ENCODE measurements around the gene TMEM255B. TPM values are rescaled to one million over a fixed set of nuclear protein-coding genes. Genes with fewer than 3 reads are reported as not detected.
"Not testable (repeated sequence)": the region's sequence is repeated elsewhere in the genome, so short reads cannot be mapped to it uniquely, and the experiment has no call there.

TMEM255B gene
- total RNA-seq, 2 donors from 2014 or later, result 3.0 to 4.2 TPM

DNA sequence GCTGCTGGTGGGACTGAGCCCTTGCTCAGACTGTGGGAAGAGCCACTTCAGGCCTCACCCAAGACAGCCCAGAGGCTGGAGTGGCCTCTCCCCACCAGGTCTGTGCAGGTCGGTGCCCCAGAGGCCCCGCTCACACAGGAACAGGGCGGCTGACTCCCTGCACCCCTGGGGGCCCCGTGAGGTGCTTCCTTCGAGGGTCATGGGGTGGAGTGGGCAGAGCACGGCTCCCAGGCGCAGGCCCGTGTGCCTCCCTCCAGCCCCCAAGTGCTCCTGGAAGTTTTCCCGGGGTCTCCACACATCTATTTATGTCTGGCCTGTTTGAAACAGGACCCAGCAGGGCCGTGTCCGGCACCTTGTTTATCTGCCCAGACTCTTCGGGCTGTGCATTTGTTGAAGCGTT is 9.5 kb upstream of the TMEM255B start:
- H3K9ac ChIP-seq (ENCODE audit: low read depth in 2 of 2, low read length in 2 of 2), result no peak overlapping the region
- H3K36me3 ChIP-seq, result no peaks in the 10 kb centered on the region
- DNase-seq, result no peak
- no peak overlapping the region for H3K27ac ChIP-seq
- intact Hi-C loops (cut with DNase I), result no loop called here
- TF ChIP-seq, protein P1, sequence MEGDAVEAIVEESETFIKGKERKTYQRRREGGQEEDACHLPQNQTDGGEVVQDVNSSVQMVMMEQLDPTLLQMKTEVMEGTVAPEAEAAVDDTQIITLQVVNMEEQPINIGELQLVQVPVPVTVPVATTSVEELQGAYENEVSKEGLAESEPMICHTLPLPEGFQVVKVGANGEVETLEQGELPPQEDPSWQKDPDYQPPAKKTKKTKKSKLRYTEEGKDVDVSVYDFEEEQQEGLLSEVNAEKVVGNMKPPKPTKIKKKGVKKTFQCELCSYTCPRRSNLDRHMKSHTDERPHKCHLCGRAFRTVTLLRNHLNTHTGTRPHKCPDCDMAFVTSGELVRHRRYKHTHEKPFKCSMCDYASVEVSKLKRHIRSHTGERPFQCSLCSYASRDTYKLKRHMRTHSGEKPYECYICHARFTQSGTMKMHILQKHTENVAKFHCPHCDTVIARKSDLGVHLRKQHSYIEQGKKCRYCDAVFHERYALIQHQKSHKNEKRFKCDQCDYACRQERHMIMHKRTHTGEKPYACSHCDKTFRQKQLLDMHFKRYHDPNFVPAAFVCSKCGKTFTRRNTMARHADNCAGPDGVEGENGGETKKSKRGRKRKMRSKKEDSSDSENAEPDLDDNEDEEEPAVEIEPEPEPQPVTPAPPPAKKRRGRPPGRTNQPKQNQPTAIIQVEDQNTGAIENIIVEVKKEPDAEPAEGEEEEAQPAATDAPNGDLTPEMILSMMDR (IDR thresholded peaks at IDR 0.05), result no peak
- no peaks in the 10 kb centered on the region for H3K9me3 ChIP-seq
- no peak overlapping the region for H3K4me3 ChIP-seq
- H3K27me3 ChIP-seq, result no peaks in the 10 kb centered on the region
- H3K4me1 ChIP-seq, result no peaks in the 10 kb centered on the region

DNA sequence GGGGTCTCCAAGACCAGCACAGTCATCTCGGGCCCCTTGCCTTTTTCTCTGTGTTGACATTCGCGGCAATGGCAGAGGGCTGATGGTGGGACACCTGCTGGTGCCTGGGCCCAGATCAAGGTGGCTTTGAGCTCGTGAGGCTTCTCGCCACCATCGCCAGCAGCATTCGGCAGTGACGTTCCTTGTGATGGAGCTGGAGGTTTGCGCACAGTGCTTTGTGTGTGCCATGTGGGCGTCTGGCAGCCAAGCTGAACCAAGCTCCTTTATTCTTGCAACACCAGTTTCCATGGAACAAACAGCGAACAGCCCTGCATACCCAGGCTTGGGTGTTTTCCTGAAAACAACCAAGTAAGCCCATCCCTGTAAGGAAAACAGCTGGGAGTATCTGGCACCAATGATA is 9.1 kb upstream of the TMEM255B start:
- Histone ChIP-seq H3K9ac (ENCODE audit: low read depth in 2 of 2, low read length in 2 of 2) (no peak overlapping the region), H3K36me3 (no peaks in the 10 kb centered on the region), H3K4me1 (no peaks in the 10 kb centered on the region), H3K4me3 (no peak overlapping the region), H3K9me3 (no peaks in the 10 kb centered on the region), H3K27ac (no peak overlapping the region), H3K27me3 (no peaks in the 10 kb centered on the region)
- intact Hi-C loops (cut with DNase I), result no loop called here
- no peak for DNase-seq
- TF ChIP-seq, protein P1 (IDR thresholded peaks at IDR 0.05), result no peak

DNA sequence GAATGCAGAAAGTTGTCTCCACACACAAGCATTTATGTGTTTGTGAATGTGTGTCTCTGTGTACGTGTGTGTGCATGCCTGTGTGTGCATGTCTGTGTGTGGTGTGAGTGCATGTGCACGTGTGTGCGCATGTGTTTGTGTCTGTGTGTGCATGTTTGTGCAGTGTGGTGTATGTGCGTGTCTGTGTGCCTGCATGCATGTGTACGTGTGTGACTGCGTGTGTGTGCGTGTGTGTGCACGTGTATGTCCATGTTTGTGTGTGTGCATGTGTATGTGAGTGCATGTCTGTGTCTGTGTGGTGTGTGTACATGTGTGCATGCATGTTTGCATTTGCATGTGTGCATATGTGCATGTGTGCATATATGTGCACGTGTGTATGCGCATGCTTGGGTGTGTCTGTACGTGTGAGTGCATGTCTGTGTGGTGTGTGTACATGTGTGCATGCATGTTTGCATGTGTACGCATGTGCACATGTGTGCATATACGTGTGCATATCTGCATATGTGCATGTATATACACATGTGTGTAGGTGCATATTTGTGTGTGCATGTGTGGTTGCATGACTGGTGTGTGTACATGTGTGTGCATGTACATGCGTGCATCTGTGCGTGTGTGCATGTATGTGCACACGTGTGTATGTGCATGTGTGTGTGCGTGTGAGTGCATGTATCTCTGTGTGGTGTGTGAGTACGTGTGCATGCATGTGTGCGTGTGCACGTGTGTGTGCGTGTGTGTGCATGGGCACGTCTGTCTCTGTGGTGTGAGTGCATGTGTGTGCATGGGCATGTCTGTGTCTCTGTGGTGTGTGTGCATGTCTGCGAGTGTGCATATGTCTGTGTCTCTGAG is 8.2 kb upstream of the TMEM255B start:
- no peak overlapping the region for H3K27ac ChIP-seq
- TF ChIP-seq, protein P1 (IDR thresholded peaks at IDR 0.05), result no peak

DNA sequence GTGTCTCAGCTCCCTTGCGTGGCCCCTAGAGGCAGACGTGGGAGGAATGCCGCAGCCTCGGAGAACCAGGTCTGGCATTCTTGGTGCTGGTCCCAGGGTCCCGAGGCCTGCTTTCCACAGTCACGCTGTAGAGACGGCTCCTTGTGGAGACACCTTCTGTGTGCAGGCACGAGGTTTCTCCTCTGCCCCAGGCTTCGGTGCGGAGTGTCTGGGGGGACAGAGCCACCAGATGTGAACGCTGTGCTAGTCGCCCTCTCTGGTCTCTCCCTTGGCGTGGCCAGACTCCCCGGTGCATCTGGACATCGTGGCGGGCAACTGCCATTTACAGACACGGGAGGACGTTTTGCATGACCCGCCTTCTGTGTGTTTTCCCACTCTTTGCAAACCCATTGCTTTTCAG is 7.5 kb upstream of the TMEM255B start:
- no peak for DNase-seq
- intact Hi-C loops (cut with DNase I), result no loop called here

More for the DNA sequence above, 8.2 kb upstream of the TMEM255B start:
- Histone ChIP-seq H3K4me3 (no peak overlapping the region), H3K27me3 (no peaks in the 10 kb centered on the region), H3K9me3 (no peaks in the 10 kb centered on the region), H3K9ac (ENCODE audit: low read depth in 2 of 2, low read length in 2 of 2) (no peak overlapping the region), H3K4me1 (no peaks in the 10 kb centered on the region), H3K36me3 (no peaks in the 10 kb centered on the region)
- intact Hi-C loops (cut with DNase I), result no loop called here
- DNase-seq, result no peak

DNA sequence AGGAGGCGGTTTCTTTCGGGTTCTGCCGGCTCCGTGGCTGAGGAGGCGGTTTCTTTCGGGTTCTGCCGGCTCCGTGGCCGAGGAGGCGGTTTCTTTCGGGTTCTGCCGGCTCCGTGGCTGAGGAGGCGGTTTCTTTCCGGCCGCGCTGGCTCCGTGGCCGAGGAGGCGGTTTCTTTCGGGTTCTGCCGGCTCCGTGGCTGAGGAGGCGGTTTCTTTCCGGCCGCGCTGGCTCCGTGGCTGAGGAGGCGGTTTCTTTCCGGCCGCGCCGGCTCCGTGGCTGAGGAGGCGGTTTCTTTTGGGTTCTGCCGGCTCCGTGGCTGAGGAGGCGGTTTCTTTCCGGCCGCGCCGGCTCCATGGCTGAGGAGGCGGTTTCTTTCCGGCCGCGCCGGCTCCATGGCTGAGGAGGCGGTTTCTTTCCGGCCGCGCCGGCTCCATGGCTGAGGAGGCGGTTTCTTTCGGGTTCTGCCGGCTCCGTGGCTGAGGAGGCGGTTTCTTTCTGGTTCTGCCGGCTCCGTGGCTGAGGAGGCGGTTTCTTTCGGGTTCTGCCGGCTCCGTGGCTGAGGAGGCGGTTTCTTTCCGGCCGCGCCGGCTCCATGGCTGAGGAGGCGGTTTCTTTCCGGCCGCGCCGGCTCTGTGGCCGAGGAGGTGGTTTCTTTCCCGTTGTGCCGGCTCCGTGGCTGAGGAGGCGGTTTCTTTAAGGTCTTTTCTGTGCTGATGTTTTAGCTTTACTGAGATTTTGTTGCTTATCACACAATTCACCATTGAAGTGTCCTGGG is 6.6 kb upstream of the TMEM255B start:
- H3K36me3 ChIP-seq; intact Hi-C loops (cut with DNase I); DNase-seq; H3K4me1 ChIP-seq; H3K9me3 ChIP-seq; H3K27me3 ChIP-seq; H3K4me3 ChIP-seq; H3K27ac ChIP-seq; H3K9ac ChIP-seq (ENCODE audit: low read depth in 2 of 2, low read length in 2 of 2): not testable (repeated sequence)

More for the DNA sequence above, 7.5 kb upstream of the TMEM255B start:
- H3K27ac ChIP-seq, result no peak overlapping the region
- H3K4me3 ChIP-seq, result no peak overlapping the region
- TF ChIP-seq, protein P1 (IDR thresholded peaks at IDR 0.05), result no peak
- H3K9me3 ChIP-seq, result no peaks in the 10 kb centered on the region
- no peaks in the 10 kb centered on the region for H3K4me1 ChIP-seq
- H3K36me3 ChIP-seq, result no peaks in the 10 kb centered on the region
- no peak overlapping the region for H3K9ac ChIP-seq (ENCODE audit: low read depth in 2 of 2, low read length in 2 of 2)
- H3K27me3 ChIP-seq, result no peaks in the 10 kb centered on the region
